AG20443 (cell line): ENCODE data around the gene AOC3.

Experiments used
- DNase-seq: peaks from one replicate; pipeline ENCODE4 v3.0.0; 2012; ENCODE audit warnings: low spot score, mixed read lengths

Gene AOC3, protein sequence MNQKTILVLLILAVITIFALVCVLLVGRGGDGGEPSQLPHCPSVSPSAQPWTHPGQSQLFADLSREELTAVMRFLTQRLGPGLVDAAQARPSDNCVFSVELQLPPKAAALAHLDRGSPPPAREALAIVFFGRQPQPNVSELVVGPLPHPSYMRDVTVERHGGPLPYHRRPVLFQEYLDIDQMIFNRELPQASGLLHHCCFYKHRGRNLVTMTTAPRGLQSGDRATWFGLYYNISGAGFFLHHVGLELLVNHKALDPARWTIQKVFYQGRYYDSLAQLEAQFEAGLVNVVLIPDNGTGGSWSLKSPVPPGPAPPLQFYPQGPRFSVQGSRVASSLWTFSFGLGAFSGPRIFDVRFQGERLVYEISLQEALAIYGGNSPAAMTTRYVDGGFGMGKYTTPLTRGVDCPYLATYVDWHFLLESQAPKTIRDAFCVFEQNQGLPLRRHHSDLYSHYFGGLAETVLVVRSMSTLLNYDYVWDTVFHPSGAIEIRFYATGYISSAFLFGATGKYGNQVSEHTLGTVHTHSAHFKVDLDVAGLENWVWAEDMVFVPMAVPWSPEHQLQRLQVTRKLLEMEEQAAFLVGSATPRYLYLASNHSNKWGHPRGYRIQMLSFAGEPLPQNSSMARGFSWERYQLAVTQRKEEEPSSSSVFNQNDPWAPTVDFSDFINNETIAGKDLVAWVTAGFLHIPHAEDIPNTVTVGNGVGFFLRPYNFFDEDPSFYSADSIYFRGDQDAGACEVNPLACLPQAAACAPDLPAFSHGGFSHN

DNA sequence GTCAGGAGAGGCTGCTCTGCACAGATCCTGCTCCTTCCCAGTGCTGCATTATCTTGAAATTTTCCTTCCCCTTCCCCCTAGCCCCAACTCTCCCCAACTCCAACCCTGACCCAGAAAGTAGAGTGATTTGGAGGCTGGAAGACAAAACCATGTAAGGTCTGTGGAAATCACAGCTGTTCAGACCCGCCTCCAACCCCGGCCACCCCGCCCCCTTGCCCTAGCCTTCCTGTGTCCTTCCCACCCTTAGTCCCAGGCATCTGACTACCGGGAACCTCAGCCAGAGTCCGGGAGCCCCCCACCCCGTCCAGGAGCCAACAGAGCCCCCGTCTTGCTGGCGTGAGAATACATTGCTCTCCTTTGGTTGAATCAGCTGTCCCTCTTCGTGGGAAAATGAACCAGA, at the start of gene AOC3:
AOC3 (plus strand) TSS at position 246 of the 400 bp plus-strand sequence; CDS start at position 391, 145 bp downstream.
- DNase-seq = no peak

DNA sequence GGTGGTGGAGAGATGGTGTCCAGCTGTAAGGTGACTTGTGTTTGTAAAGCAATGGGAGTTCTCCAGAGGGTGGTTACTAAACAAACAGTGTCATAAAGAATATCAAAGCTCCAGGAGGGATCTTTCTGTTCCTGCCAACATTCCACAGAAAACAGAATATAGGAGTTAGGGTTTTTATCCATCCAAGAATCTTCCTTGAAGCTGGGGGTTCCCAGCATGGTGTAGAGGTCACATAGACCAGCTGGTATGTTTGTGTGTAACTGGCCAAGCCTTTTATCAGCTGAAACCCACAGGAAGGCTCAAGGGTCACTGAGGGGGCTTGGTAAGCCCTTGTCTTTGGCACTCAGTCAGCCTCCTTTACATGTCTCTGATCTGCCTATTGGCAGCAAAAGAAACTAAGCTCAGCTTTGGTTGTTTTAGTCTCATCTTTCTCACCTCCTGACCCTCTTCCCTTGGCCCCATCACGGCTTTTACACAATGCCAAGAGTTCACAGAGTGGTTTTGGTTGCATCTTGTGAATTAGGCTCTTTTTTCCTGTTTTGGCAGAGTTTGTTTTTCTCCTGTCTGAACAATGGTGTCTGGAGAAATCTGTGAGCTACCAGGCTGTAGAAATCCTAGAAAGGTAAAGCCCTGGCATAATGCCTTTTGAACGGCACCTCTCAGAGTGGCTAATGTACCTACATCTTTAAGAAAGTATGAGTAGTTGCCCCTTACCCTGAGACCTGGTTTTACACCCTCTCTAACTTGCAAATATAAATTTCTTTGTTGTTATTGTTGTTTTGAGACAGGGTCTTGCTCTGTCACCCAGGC, 47.7 kb upstream of the AOC3 start:
- no peak for DNase-seq

DNA sequence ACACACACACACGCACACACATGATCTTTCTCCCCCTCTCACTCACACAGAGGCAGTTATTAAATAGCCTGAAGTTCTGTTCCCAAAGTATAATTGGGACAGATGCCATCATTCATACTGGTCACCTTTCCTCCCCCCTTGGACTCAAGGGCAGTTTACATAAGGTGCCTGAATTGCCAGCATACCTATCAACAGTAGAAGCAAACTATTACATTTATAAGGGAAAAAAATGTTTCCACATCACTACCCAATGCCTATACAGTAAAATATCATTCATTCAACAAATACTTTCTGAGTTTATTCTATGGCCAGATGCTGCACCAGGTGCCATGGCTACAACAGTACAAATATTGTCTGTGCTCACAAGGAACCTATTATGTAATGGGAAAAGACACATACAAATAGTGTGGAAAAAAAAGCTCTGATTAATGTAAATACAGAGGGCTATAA, 46.1 kb upstream of the AOC3 start:
- DNase-seq = no peak

DNA sequence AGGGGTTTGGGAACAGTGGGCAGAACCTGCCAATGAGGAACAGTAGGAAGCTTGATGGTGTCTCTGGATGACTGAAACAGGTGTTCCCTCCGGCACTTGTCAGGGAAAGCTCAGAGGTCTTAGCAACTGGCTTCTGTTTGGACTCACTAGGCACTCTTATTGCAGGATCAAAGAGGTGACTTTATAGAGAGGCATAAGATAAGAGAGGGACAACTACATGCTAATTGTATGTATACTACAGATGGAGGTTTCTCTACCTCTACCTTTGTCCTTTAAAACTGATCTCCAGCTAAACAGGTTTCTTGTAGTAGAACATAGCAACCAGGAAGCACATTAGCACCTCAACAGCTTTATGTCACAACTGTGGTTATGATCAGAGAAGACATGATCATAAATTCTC, 44.8 kb upstream of the AOC3 start:
- DNase-seq = no peak

DNA sequence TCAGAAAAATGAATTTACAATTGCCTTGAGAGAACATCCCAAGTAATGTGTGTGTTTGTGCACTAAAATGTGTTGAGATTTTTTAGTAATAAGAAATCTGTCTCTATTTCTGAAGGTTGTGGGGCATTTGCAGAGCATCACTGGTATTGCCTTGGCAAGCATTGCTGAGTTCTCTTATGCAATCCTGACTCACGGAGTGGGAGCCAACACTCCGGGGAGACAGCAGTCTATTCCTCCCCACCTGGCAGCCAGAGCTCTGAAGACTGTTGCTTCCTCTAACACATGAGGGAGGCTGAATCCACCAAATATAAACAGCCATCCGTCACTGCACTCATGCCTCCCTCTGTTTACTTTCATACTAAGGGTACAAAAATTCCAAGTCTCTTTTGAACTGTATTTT, 41.7 kb upstream of the AOC3 start:
- DNase-seq = peak; percentile 93

DNA sequence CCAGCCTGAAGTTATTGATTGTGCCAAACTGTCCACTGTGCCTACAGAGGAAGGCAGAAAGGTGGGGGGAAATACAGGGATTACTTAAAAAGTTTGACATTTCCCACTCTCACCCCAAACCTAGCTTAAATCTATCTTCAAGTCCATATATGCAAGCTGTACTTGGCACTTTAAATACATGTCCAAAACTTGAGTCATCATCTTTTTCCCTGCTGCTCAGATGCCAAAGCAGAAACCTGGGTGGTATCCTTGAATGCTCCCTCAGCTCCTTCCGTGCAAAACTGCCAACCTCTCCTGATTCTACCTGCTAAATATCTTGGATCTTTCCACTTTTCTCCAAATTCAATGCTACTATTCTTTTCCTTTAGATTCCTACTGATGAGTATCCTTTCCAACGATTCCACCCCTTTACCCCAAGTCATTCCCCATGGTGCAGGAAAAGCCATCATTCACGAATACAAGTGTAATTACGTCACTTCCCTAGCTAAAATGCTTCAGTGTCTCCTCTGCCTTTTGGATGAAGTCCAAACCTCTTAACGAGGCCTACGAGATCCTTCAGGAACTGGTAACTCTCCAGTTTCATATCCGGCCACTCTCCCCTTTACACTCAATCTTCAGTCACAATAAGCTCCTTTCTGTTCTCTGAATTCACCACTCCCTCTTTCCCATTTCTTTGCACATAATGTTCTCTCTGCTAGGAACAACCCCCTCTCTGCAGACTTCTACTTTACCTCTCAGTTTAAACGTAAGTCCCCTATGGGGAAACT, 36.2 kb upstream of the AOC3 start:
- DNase-seq = peak; percentile 75

DNA sequence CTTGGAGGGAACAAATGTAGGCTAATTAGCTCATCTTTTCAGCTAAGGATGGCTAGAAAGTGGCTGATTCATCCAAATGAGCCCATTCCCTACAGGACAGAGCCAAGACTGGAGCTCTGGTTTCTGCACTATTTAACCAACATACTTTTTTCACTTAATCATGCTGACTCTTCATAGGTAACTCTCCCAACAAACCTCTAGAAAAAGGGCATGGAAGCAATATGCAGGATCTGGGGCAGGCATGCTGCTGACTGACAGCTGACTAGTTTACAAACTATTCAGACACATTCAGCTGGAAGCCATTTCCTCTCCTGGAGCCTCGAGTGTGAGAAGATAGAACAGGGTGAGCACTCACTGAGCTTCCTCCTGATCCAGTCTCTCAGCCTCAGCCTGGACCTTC, 33.1 kb upstream of the AOC3 start:
- DNase-seq = no peak

DNA sequence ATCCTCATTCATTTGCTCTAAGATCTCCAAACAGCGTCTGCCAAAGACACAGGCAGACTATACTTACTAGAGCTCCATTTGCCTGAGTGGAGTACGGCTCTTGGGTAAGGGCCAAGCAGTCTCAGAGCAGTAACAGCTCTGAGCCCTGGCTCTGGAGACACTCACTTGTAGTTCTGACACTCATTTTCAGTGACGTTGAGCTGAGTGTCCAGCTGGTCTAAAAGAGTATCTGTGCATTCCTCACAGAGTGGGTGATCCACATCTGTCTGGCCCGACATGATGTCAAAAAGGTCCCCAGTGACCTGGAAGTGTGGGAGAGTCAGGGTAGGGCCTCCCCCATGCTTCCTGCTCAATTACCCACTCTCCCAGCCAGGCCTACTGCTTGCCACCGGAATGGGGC, 32.6 kb upstream of the AOC3 start:
- DNase-seq = no peak

DNA sequence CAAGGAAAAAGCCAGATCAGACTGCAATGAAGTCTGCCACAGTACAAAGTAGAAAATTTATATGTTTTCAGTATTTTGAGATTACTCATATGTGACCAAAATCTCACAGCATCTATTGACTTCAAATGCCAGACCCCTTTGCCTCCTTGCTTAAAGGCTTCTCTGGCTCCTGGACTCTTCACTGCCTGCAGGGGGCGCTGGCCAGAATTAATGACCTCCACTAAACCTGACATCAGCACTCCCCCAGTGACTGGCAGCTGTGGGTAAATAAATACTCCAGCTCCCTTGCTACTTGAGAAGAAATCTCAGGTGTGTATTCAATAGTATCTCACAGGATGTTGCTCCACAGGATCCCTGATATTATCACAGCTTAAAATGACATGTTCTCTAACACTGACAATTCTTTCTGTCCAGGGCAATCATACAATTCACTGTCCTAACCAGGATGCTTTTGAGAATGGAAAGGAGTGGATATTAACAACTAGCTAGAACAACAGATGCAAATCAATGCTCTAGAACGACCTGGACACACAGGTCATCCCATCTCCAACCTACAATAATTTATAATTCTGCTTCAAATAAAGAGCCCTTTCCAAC, 31.0 kb upstream of the AOC3 start:
- DNase-seq = peak; percentile 63

DNA sequence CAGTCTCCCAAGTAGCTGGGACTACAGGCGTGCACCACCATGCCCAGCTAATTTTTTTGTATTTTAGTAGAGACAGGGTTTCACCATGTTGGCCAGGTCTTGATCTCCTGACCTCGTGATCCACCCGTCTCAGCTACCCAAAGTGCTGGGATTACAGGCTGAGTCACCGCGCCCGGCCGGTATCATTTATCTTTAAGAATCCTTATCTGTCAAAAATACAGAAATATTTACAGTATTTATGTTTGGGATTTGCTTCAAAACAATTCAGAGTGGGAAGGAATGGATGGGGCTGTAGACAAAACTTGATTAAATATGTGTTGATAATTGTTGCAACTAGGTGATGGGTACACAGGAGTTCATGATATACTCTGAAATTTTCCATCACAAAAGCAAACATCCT, 29.8 kb upstream of the AOC3 start:
- DNase-seq = no peak

DNA sequence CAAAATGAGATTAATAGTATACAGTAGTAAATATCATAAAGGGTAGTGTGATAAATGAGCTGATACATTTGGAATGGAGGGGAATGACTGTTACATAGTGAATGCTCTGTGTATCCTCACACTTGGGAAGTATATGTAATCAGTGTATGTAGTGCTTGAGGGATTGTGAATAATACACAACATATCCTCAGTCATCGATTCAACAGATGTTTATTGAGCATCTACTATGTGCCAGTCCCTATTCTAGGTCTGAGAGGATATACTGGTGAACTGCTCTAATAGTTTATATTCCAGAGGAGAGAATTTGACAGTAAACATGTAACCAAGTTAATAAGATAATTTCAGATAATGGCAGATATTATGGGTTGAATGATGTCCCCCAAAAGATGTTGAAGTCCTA, 23.5 kb upstream of the AOC3 start:
- DNase-seq = no peak

DNA sequence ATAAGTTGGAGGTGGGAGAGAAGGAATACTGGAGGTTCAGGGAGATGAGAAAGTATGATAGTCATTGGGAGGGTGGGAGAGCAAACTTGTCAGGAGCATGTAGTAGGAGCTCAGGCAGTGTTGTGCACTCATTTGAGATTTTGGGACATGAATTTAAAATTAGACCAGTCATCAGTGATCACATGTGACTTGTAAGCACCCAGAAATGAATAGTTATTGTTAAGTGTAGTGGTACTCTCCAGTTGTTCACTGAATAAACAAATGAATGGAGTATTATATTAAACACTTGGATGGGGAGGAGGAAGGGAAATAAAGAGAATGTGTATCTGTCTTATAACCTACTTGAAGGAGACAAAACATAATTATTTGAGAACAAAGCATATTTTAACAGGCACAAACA, 20.0 kb upstream of the AOC3 start:
- no peak for DNase-seq

DNA sequence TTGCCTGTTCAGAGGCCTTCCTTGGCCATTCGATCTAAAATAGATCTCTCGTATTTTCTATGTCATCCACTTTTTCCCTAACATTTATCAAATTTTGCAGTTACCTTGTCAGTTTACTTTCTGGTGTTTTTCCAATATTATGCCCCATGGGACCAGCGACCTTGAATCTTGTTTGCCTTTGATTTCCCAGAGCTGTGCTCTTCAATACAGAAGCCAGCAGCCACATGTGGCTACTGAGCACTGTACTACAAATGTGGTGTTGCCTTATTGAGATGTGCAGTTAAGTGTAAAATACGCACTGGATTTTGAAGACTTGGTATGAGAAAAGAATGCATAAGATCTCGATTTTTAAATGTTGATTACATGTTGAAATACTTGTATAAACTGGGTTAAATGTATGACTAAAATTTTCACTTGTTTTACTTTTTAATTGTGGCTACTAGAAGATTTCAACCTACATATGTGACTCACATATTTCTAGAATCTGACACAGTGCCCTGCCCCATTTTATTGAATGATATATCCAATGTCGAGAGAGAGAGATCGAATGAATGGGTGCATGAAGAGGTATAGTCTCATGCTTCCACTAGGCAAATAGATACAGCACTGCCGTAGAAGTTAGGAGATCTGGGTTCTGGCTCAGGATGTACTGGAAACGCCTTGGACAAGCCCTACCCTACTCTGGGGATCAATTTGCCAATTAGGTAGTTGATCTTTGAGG, 18.6 kb upstream of the AOC3 start:
- no peak for DNase-seq

DNA sequence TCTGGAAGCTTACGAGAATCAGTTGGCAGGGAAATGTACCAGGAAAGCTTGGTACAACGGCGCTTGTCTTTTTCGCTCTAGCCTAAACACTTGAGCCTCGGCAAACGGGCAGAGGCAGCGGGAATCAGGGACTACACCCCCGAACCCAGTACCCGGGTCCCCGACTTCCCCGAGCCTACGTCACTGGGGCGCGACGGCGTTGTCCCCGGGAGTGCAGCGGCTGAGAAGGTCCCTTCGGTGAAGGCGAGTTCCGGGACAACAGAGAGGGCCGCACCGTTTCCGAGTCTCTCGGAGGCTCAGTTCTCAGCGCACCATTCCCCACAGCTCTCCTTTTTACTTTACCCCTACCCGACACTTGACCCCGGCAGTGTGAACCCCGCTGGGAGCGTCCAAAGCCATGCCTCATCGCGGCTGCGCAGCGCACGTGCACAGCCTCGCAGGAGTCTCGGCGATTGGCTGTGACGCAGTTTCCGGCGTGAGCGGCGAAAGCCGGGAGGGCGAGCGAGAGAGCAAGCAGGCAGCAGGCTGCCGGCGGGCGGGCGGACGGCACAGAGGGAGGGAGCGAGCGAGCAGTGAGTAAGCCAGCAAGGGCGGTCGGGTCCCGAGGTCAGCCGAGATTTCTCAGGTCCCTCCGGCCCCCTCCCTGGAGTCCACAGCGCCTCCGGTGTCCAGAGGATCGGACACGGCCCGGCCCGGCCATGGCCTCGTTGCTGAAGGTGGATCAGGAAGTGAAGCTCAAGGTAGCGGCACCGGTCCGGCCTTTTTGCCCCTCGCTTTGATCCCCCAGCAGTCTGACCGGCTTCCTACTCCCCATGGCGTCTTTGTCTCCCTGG, 17.8 kb upstream of the AOC3 start, which contains the start of gene PSME3:
PSME3 (plus strand) TSS at position 464 of the 833 bp plus-strand sequence; CDS start at position 699, 235 bp downstream.
- peak; percentile 95 for DNase-seq

DNA sequence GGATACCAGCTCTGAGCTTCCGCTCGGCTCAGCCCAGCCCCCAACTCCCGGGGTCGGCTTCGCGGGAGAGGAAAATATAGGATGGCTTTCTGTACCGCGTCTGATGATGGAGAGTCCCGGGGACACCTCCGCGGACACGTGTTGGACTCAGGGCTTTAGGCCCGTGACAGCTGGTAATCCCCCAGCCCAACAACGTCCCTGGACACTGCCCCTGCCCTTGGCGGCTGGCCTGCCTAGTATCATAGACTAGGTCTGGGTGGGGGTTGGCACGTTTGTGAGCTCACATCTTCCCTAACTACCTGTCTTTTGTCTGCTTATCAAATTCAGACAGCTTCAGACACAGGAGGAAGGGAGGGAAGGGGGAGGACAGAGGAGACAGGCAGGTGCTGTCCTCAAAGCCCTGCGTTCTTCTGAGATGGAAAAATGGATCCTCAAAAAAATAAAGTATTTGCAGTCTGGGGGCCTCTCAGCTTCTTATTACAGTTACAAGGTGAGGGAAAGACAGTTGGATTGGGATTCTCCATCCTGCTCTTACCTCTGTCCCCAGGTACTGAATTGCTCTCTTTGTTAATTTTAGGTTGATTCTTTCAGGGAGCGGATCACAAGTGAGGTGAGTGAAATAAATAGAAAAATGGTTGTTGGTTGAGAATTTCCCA, 17.1 kb upstream of the AOC3 start:
- no peak for DNase-seq

DNA sequence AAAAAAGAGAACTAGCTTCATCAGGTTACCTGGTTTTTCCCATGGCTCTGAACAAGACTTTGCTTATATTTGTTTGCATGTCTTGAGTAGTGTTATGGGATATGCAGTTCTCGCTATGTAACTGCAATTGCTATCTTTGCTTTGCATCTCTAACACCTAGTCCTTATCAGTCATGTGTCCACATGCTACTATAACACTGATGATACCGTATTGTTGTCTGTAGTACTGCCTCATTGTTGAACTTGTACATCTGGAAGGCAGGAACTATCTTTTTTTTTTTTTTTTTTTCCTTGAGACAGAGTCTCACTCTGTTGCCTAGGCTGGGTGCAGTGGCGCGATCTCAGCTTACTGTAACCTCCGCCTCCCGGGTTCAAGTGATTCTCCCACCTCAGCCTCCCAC, 15.3 kb upstream of the AOC3 start:
- no peak for DNase-seq

DNA sequence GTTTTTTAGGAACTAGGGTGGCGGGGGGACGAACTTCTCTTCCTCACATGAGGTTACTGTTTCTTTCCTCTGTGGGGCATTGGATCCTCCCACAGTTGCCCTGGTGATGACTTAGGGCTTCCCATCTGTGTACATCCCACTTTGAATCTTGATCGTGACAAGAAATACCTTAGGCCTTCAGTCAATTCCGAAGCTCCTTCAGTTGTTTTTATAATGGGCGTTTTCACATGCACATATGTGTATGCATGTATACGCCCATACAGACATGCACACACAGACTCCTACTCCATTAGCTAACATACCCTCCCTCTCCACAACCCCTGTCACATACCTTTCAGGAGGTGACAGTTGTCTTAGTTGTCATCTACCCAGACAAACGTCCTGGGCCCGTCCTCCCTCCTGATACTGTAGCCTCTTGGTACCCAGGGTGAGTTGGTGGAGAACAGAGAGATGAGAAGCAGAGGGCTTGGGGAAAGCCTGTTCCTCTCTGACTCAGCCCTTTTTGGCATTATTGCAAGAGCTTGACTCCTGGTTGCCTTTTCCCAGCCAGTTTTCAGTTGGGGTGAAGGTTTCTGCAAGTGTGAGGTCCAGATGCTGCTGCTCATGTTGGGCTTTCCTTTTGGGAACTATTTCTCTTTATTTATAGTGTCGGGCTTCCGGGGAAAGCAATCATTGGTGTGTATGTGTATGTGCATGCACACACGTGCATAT, 8.9 kb upstream of the AOC3 start:
- DNase-seq = peak; percentile 50

DNA sequence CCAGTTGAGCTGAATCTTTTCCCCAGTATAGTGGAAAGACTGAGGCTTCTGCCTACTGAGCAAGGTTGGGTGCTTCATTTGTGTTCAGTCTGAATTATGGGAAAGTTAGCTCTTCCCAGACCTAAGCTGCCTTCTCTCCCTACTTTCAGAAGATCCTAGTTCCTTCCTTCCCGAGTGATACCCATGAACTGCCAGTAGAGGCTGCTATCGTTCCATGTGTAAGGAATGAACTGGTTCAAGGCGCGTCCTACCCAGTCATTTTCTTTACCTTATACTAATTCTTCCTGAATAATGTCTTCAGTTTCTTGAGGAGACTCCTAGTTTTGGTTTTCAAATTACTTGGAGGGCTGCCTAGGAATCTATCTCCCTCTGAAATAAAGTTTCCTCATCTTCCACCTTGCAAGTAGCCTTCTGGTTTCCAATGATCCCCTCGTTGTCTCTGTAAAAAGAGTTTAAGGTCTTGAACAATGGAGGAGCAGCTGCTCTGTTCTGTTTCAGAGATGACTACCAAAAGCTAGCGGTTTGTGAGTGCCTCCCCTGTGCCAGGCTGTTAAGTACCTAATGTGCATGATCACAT, 7.6 kb upstream of the AOC3 start:
- peak; percentile 84 for DNase-seq
